Activated gamma-delta T cell treated with Interleukin-2 at 50 U/mL for 16 hours (primary cell): ENCODE data around the gene CLMP.
A peak's percentile ranks its signal among the peaks of the same experiment; 100 is the strongest.

Source experiments
- DNase-seq: peaks from one replicate; pipeline ENCODE4 v3.0.0-alpha.2; 2020

Gene CLMP, protein sequence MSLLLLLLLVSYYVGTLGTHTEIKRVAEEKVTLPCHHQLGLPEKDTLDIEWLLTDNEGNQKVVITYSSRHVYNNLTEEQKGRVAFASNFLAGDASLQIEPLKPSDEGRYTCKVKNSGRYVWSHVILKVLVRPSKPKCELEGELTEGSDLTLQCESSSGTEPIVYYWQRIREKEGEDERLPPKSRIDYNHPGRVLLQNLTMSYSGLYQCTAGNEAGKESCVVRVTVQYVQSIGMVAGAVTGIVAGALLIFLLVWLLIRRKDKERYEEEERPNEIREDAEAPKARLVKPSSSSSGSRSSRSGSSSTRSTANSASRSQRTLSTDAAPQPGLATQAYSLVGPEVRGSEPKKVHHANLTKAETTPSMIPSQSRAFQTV

DNA sequence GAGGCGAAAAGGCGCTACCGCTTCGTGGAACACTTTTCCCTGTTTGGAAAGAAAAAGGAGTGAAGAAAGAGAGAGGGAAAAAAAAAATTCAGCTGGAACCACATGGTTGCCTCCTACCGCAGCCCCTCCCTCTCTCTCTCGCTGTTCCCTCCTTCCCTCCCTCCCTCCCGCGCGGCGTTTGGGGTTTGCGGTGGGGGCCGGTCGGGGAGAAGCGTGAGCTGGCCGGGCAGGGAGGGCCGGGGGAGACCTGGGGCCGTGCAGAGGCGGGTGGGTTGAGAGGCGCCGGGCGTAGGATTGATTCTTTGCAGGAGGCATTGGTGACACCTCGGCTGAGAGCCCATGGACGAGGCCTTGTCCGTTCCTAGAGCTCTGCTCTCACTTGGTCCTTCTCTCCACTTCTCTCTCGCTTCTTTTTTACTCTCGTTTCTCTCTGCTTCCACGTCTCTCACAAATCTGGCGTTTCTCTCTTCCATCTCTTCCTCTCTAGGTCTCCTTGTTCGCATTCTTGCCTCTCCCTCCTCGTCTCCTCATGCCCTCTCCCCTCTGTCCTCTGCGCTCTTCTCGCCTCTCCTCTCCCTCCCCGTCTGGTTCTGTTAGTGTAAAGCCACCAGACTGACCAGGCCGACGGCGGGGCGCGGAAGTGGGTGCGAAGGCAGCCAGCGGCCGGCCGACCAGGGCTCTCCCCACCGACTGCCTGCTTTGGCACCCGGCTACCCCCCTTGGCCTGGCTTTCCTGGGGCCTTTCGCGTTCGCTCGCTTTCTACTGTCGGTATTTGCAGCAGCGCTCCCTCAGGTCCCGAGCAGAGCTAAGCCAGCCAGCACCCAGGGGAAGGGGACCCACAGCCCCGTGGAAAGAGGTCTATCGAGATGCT lies at the start of gene CLMP:
CLMP (minus strand) TSS at position 61 of the 872 bp plus-strand sequence. CDS start 308 bp downstream, outside the sequence.
- DNase-seq = peak; percentile 7

DNA sequence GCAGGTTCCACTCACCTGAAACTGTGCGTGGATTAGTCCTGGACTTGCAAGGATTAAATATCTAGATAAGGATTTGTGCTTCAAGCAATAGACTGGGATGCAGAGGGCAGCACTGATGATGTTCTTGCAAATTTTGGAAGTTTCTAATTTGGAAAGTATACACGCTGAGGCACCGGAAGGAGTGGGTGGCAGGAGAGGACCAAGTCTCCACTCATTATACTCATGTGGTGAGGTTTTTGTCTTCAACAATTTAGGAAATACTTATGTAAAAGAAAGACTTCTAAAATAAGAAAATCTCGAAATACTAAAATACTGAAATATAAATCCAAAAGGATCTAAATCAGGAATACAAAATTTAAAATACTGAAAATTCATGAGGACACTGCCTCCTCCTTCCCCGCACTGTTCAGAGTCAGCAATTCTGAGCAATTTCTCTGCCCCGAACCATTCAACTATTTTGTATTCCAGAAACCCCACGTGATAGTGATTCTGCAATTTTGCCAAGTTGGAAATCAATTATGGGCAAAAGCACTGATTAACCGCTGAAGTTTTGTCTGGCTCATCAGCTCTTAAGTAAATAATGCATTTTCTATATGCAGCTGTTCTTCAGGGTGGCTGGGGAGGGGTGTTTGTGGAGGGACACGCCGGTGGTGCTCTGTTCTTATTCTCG lies 47.0 kb upstream of the CLMP start:
- DNase-seq = no peak

DNA sequence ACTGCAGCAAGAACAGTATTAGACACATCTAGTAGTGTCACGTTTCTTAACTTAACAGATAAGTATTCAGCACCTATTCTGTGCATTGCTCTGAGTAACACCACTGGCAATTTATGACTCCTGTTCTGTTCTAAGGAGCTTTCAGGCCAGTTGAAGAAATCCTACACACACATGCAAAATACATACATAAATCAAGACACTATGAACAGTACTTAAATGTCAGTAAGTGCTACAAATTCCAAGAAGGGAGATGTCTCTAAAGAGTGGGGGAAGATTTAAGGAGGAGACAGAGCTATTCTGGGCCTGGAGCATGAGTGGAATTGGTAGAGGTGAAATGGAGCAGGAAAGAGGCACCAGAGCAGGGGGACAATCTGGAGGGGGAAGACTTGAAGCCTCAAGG lies 46.2 kb upstream of the CLMP start:
- no peak for DNase-seq

DNA sequence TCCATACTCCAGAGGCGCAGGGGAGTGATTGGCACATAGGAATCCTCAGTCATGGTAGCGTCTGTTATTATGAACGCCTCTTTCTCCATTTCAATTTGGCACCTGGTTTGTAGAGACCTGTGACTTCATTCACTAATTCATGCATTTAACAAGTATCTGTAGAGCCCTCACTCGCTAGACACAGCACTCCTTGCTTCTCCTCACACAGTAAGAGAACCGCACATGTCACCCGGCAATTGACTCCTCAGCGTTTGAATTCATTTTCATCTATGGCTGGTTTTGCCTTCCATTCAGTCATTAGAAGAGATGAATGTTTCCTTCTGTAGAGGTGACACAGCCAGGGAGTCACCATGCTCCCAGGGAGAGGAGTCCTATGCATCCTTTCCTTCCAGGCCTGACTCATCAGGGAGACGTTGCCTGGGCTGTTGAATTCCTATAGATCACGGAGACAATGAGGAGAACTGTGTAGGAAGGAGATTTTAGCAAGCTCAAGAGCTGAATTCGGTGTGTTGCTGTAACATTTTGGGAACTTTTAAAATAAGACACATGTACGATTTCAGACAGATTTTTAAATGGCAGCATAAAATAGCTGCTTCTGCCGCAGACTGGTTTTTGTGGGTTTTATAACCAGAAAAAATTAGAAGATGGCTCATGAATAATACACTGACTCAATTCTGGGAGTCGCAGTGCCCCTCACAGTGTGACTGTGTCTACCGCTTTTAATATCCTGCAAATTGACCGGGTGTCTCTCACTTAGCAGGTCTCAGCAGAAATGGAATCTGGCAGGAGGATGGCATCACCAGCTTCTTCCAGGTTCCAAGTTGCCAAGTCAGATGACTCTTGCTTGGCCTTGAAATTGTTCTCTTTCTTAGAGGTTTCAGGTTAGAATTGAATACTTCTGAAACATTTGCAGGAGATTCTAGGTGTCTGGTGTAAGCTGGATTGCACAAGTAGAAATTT lies 44.4 kb upstream of the CLMP start:
- DNase-seq = no peak

DNA sequence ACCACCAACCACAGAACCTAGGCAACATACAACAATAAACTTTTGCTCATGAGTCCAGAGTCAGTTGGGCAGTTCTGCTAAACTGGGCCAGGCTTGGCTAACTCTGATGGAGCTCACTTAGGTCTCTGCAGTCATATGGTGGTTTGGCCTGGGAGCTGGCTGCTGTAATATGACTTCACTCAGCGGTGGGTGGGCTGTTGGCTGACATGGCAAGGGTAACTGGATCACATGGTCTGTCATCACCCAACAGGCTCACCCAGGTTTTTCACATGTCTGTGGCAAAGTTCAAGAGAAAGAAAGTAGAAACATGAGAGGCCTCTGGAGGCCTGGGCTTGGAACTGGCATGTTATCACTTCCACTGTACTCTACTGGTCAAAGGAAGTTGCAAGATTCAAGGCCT lies 43.2 kb upstream of the CLMP start:
- DNase-seq = no peak

DNA sequence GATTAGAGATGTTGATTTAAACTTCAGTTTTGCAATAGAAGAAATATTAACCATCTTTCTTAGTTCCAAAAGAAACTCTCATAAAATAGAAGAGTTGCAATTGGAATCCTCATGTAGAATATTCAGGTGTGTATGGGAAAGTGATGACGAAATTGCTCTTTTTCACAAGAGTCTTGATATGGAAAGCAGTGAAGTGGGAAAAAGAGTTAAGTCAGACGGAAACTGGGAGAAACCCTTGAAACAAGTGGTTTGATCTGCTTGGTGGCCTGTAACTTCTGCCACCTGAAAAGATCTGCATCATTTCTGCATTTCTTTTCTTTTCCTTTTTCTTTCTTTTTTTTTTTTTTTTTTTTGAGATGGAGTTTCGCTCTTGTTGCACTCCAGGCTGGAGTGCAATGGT lies 41.8 kb upstream of the CLMP start:
- DNase-seq = no peak

DNA sequence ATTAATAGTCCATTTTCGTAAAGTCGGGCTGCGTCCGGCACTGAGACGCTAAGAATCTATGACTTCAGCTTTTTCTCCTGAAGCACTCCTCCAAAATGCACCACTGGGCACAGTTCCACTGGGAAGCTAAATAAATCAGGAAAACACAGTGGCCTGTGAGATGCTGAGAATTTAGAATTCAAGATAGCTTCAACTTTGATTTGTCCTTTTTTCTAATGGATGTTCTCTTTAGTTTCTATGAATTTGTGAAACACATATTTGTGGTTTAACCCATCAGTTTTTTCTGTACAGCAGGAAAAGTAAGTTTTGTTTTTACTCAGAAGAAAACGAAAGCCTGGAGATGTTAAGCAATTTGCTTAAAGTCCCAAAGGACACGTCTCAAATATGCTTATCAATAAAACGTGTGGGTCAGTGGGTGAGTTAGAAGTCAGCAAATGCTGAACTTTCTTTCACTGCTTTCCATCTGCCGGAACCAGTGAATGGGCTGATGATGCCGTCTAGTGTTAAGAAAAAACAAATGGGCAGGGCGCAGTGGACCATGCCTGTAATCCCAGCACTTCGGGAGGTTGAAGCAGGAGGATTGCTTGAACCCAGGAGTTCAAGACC lies 40.7 kb upstream of the CLMP start:
- no peak for DNase-seq

DNA sequence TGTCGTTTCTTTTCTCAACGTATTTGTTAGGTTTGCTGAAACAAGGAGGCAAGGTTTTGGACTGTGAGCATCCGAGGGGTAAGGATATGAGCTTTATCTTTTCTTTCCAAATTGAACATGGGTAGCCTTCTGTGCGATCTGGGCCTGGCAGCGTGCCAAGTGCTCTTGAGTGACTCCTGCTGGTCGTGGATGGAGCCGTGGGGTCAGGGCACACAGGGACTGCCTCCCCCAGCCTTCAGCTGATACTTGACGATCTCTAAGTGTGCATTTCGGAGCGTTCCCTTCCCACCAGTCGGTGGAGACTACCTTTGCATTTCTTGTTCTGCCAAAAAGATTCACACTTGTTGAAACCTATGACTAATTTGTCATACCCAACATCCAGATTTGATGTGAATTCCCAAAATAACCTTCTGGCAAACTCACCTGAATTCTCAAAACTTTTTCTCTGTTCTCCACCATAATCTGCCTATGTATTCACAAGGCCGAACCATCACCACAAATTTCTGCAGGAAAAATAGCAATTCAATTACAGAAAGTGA lies 40.1 kb upstream of the CLMP start:
- peak; percentile 13 for DNase-seq

DNA sequence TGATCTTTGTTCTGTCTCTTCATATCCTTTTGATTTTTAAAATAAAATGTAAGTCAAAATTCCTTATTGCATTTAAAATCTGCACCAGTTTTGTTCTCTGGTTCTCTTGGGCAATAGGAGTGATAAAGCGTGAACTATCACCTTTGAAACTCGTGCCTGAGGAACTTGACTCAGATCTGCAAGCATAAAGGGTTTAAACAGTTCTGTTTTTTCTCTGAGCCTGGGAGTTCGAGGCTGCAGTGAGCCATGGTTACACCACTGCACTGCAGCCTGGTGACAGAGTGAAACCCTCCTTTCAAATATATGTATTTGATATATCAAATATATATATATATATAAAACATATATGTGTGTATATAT lies 38.9 kb upstream of the CLMP start:
- no peak for DNase-seq

DNA sequence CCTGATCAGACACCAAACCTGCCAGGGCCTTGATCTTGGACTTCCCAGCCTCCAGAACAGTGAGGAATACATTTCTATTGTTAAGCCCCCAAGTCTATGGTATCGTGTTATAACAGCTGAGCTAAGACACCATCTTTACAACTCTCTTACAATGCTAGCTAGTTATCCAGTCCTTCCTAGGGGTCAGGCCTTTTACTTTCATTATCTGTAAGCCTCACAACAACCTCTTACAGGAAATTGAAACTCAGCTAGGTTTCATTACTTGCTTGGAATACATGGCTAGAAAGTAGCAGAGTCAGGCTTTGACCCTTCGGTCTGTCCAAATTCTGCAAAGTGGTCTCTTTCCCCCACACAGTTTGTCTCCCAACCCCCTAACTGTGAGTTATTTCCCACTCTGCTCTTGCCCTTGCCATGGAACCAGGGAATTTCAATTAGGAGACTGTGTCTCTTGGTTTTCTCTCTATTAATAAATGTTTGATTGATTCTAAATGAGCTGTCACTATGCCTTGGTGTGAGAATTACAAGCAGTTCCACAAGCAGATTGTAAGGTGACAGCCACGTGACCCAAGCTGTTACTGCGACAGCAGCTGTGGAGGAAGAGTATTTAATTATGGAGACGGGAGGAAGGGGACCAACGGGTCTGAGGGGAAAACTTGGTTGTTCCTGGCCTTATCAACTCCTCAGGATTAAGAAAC lies 38.4 kb upstream of the CLMP start:
- DNase-seq = peak; percentile 4

DNA sequence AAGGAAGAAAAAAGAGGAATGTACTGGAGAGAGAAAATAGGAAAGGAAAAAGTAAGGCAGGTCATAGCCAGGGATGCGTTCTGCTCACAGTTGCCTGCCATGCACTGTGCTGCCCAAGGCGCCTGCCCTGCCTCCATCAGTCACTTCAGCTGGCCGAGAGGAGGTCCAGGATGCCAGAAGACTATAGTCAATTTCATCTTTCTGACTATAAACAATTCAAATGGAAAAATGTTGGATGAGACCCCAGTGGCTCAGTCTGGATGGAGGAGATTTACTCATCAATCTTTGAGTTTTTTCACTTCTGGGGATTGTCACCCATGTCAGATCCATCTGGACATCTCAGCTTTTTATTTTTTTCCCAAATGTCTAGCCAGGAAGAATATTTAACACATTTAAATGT lies 36.7 kb upstream of the CLMP start:
- DNase-seq = no peak

DNA sequence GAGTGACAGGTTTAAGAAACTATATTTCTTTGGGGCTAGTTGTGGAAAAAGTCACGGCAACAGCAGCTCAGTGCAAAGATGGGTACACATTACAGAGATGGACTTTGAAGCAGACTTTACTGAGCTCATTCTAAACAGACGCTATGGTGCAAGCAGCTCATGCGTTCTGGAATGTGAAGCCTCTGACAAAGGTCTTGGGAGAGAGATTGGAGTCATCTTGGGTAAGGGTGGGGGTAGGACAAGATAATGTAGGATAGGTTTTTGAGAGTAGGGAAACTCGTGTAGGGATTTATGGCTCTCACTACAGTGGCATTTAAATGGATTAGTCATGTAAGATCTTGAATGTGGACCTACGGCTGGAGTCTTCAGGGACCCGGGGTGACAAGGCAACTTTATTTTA lies 36.2 kb upstream of the CLMP start:
- DNase-seq = no peak

DNA sequence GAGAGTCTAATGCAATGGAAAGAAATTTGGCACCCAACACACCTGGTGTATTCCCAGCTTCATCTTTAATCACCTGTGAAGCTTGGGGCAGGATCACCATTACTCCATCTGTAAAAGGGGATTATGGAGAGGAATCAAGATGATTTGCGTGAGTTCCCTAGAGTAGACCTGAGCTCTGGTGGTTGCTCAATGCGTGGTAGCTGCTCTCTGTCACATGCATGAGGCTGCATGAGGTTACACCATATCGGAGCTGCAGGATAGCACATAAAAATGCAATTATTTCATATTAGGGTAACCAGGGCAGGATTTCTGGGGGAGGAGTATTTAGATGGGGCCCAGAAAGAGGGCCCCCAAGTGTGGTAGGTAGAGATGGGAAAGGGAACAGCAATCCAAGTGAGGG lies 35.3 kb upstream of the CLMP start:
- no peak for DNase-seq

DNA sequence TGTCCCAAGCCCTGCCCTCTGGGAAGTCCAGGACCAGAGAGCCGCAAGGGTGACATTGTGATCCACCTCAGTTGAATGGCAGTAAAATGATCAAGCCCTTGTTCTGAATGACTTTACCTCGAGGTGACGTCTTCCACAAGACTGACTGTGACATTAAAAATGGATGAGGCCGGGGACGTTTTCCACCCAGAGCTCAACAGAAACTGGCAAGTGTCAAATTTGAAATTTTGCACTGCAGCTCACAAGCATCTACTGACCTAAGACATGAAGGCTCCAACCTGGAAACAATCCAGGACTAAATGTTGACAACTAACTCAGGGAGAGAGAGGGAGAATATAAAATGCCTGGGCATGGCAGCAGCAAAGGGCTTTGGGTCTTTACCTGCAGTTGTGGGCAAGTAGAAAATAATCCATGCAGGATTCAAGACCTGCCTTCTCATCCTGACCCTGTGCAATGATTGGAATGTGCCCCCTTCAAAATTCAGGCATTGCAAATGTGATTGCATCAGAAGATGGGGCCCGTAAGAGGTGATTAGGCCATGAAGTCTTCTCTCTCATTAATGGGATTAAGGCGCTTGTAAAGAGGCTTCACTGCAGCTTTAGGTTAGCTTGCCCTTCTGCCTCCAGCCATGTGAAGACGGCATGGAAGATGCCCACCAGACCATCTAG lies 33.6 kb upstream of the CLMP start:
- no peak for DNase-seq

DNA sequence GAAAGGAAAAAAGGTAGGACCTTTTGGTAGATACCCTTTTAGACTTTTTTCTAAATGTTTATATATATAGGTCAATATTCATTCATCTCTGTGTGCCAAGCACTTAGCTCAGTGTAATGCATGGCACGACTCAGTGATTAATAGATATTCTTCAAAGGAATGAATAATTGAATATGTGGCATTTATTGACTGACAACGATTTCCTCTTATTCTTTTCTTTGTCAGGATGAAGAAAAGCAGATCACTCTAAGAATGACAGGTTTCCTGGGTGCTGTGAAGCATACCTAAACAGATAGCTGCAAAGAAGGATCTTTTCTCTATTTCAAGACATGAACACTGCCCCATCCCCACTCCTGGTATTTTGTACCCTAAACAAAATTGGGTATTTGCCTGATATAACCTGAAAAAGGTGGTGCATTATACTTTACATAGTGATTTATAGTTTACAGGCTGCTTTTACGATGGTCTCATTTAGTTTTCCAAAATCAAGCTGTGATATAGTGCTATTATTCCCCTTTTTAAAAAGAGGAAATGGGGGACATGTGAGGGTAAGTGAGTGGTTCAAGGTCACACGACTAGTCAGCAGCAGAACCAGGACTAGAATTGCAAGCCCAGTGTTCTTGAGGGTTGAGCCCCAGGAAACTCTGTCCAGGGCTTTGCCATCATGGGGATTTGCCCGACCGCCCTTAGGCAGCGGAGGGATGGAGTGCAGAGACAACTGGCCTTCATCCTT lies 32.9 kb upstream of the CLMP start:
- no peak for DNase-seq

DNA sequence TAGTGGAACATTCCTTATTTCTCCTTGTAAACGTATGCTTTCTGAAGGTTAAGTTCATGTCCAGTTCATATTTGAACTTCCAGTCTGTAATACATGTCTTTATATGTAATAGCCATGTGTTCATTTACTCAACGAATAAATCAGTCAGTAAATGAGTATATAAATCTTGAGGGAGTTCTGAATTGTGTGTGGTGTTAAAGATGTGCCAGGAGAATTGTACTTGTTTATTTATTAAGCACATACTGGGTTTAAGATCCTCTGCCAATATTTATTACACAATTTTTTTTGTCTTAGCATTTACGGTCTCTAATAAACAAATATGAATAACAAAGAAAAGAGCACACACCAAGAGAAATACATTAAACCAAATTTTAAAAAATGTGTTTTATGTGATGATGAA lies 26.5 kb upstream of the CLMP start:
- no peak for DNase-seq

DNA sequence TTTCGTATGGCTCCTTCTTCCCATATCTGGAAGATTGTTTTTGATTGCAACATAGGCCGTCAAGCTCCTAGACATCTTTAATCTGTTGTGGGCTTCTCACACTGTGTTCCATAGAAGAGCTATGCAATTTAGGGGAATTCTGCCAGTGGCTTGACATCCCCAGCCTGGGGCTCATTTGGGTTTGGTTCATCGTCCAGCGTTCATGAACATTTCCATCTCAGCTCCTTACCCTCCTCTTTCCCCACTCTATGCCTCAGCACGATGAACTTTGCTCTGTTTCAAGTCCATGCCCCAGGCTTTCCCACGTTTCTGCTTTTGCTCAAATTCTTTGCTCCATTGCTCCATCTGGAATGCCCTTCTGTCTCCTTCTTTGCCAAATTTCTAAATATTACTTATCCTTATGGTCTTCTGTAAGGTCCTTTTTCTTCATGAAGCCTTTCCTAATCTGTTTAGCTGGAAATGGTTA lies 26.1 kb upstream of the CLMP start:
- DNase-seq = no peak

DNA sequence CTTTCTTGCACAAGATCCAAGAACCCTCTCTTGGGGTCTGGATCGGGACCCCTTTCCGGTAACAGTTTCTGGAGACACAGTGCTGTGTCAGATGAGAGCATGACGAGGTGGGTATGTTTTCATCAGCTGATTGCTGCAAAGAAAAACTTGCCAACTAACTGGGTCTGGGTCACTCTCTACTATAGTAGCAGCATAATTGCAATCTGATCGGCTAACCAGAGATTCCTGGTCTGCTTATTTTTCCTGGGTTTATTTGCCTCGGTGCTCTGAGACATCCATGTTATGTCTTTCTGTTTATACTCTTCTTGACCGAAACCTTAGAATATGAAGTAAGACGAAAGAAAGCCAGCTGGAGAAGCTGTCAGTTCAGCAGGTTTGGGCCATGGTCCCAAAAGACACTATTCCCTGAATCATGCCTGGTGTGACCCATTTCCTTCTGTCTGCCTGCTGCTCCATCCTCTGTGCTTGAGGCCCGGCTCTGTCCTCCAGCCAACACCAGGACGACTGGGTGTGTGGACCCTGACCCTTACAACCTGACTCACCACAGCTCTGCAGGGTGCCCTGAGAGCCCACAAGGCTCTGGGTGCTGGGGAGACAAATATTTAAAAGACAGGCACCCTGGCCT lies 24.1 kb upstream of the CLMP start:
- DNase-seq = no peak

DNA sequence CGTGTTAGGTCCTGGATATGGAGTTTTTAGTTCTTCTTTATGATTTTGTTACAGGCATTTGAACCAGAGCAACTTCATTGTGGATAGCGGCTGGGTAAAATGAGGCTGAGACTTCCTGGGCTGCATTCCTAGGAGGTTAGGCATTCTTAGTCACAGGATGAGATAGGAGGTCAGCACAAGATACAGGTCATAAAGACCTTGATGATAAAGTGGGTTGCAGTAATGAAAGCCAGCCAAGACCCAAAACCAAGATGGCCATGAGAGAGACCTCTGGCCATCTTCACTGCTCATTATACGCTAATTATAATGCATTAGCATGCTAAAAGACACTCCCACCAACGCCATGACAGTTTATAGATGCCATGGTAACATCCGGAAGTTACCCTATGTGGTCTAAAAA lies 23.4 kb upstream of the CLMP start:
- no peak for DNase-seq
